Activated CD4-positive, alpha-beta T cell treated with anti-CD3 and anti-CD28 coated beads, Interleukin-2, amount 50 U/mL, for 24 hours (primary cell): ENCODE measurements around the gene B4GAT1.

ENCODE experiments used
- DNase-seq, 2 donors: peaks; one replicate each; pipeline ENCODE4 v3.0.0-alpha.2; 2020; ENCODE audit warnings: low read depth in 1 of 2, low spot score in 1 of 2

Gene B4GAT1

DNA sequence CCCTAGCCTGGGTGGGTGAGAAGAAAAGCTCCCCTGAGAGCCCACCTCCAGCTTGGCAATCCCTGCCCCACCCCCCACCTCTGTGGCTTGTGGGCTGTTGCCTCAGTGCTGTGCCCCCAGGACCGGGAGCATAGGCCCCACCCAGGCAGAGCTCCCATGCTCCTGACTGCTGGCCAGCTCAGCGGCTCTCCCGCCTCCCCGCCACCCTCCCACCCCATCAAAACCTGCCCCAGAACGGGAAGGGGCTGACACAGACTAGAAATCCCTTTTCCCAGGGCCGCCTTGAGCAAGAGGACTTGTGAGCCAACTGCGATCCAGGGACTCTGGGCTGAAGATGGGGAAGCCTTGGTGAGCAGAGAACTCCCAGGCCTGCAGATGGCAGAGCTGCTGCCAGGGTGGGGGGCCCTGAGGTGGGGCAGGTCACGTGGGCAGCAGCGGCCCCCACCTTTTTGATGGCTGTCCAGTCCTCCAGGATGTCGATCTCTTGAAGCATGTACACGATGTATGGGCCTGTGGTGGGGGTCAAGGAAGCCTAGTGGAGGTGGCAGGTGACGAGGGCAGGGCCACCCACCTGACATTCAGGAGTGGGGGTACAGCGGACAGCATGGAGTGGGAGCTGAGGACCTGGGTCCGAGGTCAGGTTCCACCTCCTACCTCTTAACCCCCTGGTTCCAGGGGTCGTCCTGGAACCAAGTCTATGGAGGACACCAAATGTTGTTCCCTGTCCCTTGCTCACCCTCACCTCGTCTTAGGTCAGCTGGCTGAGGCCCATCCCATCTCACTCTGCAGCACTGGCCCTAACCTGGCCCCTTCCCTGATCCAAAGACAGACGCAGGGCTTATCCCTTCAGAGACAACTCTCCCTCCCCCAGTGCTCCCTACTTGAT is 8.9 kb downstream of the B4GAT1 start:
- DNase-seq: no peak

DNA sequence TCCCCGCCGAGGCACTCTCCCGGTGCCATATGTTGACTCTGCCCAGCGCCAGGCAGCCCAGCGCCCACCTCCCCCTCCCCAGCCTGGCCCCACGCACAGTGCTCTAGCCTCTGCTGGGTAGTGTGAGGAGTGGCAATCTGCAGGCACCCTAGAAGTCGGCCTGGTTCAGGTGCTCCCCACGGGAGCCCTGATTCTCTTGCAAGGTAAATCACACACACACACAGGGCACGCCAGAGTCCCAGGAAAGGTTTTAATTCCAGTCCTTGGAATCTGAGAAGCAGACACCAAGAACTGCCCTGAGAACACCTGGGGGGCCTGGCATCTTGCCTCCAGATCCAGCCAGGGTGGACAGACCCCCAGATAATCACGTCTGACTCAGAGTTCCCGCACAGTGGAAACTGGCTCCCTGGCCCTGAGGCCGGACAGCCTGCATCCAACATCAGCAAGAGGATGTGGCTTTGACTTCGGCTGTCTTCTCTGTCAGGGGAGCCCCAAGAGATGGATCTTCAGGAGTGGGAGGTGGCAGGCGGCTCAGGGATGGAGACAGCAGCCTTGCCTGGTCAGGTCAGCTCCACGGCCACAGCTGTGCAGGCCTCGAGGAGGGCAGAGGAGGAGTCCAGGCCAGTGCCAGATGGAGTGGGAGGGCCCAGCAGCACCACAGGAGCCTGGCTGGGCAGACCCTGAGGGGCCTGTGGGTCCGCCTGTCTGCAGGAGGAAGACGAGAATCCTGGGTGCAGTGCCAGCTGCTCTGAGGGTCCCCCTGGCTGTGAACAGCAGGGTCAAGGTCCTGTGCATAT is 10.1 kb downstream of the B4GAT1 start:
- DNase-seq: no peak

DNA sequence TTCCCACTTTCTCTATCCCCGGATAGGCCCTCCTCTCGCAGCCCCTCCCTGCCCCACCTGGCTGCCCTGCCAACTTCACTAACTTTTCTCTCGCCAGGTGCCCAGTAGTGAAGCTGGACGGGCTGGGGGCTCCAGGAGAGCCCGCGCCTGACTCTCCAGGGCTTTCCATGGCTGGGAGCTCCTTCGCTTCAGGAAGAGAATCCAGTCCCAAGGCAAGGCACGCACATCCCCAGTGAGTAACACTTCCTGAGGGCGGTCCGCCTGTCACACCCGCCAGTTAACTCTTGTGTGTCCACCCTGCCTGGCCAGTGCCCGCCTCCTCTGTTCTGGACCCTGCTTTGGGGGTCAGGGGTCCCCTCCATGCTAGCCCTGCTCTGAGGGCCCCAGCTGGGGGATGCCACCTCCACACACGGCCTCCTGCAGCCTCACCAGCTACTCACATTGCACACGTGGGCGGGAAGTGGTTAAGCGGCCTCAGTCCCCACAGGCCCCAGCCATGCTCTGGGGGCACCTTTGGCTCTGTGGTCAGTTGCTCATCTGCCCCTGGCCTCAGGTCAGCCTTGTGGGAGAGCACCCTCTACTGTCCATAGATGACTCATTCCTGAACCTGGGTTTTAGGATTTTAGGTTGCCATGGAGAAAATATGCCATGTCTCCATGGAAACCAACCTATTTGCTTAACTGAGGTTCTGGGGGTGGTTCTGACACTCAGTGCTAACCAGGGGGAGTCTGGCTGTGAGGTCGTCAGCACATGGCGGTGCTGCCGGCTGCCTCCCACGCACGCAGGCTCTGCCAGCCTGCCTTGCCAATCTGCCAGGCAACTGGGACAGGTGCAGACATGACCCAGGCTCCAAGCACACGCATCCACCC is 11.0 kb downstream of the B4GAT1 start, which contains the start of gene RIN1:
RIN1 (minus strand) TSS at position 201 of the 869 bp plus-strand sequence; CDS start at position 169, 32 bp downstream.
- DNase-seq: no peak

DNA sequence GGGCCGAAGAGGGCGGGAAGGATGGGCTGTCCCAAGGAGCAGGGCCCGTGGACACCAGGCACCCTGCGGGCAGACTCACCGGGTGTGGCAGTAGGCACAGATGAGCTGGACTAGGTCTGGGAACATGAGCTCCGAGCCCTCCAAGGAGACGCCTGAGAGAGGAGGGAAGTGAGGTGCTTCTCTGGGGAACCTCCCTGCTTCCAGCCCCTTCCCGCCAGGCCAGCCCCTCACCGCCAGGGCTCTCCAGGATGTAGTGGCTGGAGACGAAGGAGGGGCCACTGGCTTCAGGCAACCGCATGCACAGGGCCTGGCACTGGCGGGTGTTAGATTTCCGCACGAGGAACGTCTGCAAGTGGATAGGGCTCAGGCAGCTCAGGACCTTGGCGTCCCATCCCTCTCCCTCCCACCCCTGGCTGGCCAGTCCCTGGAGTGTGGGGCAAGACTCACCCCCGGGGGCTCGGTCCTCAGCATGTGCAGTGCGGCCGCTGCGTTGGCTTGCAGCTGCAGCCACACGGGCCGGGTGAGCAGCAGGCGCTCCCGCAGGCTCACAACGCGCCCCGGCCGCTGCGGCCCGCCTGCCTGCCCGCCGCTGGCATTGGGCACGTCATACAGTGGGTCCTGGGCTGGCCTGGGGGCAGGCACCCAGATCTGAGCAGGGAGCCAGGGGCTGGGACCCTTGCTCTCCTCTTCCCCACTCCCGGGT is 11.7 kb downstream of the B4GAT1 start:
- DNase-seq: no peak

DNA sequence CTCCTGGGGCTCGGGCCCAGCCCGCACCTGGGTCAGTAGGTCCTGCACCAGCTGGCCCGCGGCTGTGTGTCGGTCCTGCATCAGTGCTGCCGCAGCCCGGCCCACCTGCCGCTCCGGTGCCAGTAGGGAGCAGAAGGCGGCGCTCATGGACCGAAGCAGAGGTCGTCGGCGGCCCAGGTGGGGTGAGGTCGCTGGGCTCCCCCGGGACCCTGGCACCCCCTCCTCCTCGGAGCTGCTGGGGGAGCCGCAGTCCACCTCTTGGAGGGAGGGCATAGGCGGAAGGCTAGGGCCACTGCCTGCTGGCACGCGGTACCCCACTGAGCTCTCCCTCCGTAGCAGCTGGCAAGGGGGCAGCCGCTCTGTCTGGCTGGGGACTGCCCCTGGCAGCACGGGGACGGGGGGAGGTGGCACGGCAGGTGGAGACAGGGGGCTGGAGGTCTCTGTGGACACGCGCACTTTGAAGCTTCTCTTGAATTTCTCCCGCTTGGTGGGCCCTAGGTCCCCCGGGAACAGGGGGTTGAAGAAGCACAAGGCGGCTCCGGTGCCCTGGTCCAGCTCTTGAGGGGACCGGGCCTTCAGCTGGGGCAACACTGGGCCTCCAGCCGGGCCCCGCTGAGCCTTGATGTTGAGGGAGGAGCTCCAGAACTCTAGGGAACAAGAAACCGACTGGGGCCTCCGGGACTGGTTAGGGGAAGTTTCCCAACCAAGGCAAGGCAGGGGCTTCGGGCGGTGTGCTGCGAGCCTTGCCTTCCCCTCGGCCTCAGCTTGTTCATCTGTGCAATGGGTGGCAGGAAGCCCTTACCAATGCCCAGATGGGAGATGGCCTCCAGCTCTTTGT is 12.6 kb downstream of the B4GAT1 start:
- DNase-seq: no peak

DNA sequence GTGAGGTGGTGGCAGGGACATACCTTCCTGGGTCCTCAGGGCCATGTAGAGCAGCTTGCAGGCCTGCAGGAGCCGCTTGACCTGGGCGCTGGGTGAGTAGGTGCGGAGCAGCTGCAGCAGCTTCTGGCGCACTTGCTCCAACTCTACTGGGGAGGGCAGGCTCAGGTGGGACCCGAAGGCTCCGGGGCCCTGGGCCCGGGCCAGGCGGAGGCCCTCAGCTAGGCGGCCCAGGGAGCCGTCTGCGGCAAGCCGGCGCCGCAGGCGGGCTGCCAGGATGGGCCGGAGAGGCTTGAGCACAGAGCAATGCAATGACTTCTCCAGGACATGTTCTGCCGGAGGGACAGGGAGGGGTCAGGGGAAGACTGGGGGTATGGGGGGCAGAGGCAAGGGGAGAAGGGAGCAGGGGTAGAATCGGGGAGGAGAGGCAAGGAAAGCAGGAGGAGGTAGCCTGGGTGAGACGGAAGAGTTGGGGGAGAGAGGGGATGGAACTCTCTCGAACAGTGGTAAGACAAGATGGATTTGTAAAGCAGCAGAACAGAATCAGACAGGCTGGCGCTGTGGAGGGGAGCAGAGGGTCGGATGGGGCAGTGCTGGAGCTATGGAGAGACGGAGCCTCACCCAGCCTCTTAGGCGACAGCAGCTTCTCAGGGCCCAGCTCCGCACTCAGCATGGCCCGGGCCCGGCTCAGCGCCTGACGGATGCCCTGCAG is 13.4 kb downstream of the B4GAT1 start:
- DNase-seq: no peak

DNA sequence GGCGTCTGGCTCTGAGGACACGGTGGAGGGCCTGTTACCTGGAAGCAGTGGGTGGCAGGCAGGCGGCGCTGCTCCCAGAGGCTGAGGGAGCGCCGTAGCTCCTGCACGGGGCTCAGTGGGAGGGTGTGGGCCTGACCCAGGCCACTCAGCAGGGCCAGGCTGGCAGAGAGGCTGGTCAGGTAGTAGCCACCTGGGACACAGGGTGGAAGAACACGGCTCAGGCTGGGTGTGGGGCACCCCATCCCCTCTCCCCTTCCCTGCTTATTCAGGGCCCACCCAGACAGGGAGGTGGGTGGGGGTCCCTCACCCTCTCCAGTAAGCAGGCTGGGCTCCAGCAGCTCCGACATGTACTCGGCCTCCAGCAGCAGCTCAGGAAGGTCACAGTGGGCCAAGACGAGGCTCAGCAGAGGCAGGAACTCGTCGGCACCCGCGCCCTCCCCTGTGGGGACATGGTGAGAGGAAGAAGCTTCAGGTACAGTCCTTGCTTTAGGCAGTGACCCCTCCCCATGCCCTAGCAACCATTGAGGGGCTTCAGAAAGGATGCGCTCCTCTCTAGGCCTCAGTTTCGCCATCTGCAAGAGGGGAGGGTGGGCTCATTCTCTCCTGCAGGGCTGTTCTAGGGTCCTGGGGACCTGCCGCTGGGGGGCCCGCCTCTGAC is 14.1 kb downstream of the B4GAT1 start:
- no peak for DNase-seq

DNA sequence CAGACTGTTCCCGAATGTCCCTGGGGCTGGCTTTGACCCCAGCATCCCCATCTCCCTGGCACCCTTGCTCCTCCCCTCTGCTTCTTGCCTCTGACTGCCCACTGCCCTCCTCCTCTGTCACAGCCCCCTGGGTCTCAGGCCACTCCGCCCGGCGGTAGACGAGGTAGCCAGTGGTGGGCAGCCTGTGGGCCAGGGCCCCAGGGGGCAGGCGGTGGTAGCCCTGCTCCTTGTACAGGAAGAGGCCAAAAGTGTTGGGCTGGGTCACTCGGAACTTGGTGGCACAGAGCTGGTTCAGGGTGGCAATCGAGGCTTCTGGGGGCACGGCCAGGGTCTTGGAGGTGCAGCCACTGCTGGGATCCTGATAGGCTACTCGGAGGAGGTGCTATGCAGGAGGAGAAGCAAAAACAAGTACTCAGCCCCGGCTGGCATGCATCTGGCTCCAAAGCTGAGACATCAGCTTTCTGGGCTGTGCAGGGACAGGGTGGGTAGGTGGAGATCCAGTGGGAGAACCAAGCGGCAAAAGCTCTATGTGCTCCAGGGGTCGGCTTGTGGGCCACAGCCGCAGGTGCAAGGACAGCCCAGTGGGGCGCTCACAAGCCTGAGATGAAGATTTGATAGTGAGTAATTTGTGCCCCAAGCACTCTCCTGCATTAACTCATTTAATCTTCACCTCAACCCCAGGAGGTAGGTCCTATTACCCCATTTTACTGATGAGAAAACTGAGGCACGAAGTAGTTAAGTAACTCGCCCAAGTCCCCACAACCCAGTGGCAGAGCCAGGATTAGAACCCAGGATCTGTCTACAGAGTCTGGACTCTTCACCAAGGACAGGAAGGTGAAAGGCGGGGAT is 14.8 kb downstream of the B4GAT1 start:
- no peak for DNase-seq

DNA sequence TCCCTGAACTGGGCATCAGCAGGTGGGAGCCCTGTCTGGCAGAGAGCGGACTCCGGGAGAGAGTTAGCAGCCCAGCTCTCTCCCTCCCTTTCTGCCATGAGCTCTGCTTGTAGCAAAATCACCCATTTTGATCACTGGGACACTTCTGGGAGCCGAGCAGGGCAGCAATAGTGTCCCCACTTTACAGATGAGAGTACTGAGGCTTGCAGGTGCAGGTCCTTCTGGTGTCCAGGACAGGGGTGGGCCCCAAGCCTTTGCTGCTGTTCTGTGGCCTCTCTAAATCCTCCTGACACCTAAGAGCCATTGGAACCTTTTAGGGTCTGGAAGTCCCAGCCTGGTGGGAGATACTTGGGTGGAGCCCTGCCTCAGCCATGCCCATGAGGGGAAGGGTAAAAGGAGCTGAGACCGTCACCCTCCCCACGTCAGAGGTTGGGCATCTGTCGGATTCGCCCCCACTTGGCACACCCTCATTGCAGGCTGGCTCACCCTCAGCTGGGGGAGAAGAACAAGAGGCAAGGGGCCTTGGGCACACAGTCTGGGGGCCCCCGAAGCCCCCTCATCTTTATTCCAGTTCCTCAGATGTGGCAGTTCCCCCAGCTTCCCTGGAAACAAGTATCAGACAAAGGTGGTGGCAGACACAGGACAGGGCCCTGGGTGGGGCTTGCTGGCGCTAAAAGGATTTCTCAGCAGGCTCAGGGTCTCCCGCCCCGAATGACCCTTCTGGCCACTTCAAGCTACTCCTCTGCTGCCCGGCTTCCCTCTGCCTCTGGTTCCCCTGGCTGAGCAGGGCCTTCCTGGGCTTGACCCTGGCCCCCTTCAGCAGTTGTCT is 15.7 kb downstream of the B4GAT1 start:
- DNase-seq: no peak

DNA sequence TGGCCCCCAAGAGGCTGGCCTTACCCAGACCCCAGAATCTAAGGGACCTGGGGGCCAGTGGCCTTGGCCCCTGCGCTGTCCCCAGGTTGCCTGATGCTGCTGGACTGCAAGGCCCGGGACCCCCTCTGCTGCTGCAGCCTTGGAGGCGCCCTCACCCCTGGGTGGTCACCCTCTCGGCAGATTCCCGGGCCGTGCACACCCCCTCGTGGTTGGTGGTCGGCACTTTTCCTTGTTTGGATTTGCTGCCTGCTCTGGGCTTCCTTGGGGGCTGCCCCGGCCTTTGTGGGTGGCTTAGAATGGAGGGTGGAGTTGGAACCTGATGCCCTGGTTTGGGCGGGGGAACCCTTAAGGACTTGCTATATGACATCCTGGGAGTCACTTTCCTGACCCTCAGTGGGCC is 16.5 kb downstream of the B4GAT1 start:
- no peak for DNase-seq

DNA sequence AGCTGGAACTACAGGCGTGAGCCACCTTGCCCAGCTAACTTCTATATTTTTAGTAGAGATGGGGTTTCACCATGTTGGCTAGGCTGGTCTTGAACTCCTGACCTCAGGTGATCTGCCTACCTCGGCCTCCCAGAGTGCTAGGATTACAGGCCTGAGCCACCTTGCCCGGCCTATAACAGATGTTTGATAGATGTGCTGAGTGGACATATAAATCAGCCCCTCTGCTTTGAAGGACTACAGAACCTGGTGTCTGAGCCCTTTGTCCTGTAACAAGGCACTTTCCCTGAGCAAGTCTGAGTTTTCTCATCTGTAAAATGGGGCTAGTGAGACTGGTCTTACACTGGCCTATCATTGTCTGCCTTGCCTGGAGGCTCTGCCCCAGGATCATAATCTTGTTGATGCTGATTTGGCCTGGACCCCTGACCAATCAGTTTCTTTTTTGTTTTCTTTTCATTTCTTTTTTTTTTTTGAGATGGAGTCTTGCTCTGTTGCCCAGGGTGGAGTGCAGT is 18.2 kb downstream of the B4GAT1 start:
- DNase-seq: no peak

DNA sequence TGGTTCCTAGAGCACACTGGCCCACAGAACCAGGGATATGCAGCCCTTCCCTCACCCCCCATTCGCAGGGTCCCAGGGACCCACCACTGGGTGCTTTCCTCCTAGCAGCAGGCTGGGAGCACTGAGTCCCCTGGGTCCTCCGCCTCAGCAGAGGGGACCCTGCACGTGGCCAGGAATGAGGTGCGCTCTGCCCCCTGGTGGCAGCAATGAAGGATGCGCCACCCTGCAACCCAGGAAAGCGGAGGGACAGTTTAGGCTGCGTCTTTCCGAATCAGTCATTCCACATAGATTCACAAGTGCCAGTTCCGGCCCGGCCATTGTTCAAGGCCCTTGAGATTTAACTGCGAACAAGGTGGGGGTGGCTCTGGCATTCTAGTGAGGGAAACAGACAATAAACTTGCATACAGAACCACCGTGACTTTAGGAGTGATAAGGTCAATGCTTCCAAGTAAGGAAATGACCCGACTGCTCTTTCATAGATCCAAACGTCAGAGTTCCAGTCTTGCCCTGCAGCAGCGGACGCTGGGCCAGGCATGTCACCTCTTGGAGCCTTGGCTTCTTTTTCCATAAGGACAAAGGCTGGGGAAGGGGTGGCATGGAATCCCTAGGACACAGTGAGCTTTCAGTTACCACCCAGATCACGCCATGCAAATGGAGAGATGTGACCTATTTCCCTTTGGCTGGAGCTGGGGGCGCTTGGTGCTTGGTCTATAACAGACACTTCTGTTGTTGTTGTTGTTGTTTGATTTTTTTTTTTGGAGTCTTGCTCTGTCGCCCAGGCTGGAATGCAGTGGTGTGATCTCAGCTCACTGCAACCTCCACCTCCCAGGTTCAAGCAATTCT is 18.9 kb downstream of the B4GAT1 start:
- DNase-seq: peak; percentile 78 to 80

DNA sequence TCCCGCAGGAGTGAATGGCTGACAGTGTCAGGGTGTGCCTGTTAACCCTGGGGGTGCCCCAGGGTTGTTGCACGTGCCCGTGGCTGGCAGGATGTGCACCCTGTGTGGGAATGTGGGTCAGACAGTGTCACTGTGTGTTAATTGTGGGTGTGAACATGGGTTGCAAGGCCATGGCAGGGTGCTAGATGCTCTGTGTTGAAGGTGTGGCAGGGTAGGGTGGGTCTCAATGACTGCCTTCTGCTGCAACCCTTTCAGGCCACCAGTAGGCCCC is 19.5 kb downstream of the B4GAT1 start:
- no peak for DNase-seq

DNA sequence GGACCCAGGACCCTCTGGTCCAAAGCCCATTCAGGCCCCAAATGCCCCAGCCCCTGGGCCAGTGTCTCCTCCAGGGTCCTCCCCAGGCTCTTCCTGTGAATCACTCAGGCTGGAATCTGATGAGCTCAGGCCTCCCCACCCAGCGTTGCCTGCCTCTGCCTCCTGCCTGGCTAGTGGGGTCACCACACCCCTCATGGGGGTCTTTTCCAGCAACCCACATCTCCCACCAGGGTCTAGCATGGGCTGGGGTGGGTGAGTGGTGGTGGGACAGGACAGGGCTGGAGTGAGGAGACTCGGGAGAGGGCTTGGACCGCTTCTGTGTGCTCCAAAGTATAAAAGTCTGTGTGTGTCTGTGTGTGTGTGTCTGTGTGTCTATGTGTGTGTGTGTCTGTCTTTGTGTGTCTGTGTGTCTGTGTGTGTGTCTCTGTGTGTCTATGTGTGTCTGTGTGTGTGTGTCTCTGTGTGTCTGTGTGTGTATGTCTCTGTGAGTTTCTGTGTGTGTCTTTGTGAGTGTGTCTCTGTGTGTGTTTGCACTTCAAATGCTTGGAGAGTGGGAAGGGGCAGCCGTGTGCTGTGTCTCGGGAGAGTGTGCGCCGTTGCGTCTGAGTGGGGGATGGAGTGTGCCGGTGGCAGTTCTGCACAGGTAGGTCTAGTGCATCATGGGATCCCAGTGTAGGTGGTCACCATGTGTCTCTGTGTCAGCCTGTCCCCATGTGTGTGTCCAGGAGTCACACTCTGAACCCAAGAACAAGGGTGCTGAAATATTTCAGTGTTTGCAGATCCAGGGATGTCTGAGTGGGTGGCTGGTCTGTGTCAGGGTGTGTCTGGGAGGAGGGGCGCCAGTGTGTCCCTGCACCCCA is 20.0 kb downstream of the B4GAT1 start:
- no peak for DNase-seq
